ENCODE data around the gene EYA2. TPM values are rescaled to one million over a fixed set of nuclear protein-coding genes. Genes with fewer than 3 reads are reported as not detected.

Gene EYA2
- total RNA-seq, 4 donors from 2014 or later = 2.0 to 11.0 (median 5.6) TPM

DNA sequence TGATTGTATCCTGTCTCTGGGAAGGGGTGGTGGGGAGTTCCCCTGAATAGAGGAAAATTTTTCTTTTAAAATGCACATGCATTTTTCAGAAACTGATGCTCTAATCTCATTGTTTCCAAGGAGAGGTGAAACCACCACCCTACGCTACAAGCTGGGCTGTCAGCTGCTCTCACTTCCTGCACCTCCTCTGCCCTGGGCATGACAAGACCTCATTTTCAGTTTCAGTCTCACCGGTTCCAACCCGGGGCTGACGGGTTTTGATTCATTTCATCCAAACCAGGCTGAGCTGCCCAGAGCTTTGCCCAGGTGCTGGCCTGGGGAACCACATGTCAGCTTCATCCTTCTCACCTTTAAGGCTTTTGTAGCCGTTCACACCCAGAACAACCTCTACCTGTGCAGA lies 99.7 kb downstream of the EYA2 start:
- H3K27me3 ChIP-seq = no peaks in the 10 kb centered on the region
- H3K9me3 ChIP-seq = no peaks in the 10 kb centered on the region
- no peak overlapping the region for H3K4me3 ChIP-seq
- no peaks in the 10 kb centered on the region for H3K4me1 ChIP-seq
- no peak for DNase-seq
- TF ChIP-seq, protein P1, sequence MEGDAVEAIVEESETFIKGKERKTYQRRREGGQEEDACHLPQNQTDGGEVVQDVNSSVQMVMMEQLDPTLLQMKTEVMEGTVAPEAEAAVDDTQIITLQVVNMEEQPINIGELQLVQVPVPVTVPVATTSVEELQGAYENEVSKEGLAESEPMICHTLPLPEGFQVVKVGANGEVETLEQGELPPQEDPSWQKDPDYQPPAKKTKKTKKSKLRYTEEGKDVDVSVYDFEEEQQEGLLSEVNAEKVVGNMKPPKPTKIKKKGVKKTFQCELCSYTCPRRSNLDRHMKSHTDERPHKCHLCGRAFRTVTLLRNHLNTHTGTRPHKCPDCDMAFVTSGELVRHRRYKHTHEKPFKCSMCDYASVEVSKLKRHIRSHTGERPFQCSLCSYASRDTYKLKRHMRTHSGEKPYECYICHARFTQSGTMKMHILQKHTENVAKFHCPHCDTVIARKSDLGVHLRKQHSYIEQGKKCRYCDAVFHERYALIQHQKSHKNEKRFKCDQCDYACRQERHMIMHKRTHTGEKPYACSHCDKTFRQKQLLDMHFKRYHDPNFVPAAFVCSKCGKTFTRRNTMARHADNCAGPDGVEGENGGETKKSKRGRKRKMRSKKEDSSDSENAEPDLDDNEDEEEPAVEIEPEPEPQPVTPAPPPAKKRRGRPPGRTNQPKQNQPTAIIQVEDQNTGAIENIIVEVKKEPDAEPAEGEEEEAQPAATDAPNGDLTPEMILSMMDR (IDR thresholded peaks at IDR 0.05) = no peak
- no peak for TF ChIP-seq POLR2A (IDR thresholded peaks at IDR 0.05)
- H3K36me3 ChIP-seq = no peaks in the 10 kb centered on the region
- no peak overlapping the region for H3K27ac ChIP-seq
- intact Hi-C loops (cut with DNase I; ENCODE audit: low total_unique reads) = no loop called here

DNA sequence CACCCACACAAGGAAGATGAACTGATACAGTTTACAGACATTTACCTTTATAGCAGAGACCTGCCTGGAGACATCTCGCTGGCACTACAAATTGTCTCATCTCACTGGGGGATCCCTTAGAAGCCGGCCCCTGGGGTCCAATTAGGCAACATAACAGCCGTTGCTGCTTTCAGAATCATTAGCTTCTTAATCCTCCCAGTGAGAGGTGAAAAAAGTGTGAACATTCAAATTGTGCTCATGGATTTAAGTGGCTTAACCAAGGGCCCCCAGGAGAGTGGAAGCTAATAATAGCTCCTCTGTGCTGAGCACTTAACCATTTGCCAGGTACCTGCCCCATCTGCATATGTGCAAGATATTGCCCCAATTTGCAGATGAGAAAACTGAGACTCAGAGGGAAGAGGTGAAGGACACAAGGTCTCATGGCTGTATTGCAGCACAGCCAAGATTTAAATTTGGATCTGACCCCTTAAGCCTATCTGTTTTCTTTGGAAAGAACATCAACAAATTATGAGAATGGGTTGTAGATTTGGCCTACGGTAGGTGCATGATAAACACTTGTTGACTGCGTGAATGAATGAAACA lies 101.0 kb downstream of the EYA2 start:
- H3K27me3 ChIP-seq = no peaks in the 10 kb centered on the region
- no peaks in the 10 kb centered on the region for H3K4me1 ChIP-seq
- intact Hi-C loops (cut with DNase I; ENCODE audit: low total_unique reads) = no loop called here
- no peak overlapping the region for H3K27ac ChIP-seq
- H3K36me3 ChIP-seq = no peaks in the 10 kb centered on the region
- H3K4me3 ChIP-seq = no peak overlapping the region
- TF ChIP-seq, protein P1 (IDR thresholded peaks at IDR 0.05) = no peak
- no peak for TF ChIP-seq POLR2A (IDR thresholded peaks at IDR 0.05)
- no peaks in the 10 kb centered on the region for H3K9me3 ChIP-seq
- no peak for DNase-seq

DNA sequence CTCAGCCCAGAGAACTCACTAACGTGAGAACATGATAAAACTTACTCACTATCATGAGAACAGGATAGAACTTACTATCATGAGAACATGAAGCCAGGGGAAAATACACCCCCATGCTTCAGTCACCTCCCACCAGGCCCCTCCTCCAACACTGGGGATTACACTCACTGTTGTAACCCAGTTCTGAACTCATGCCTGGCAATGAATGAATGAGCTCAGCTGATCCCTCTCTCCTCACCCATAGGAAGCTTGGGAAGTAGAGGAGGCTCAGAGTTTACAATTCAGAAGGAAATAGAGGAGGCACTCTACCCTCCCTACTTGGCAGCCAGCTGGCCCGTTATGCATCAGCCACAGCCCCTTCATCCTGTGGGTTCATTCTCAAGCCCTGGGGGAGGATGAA lies 102.5 kb downstream of the EYA2 start:
- DNase-seq = no peak
- no peaks in the 10 kb centered on the region for H3K9me3 ChIP-seq
- H3K27me3 ChIP-seq = no peaks in the 10 kb centered on the region
- no peaks in the 10 kb centered on the region for H3K4me1 ChIP-seq
- H3K27ac ChIP-seq = no peak overlapping the region
- H3K36me3 ChIP-seq = no peaks in the 10 kb centered on the region
- intact Hi-C loops (cut with DNase I; ENCODE audit: low total_unique reads) = no loop called here
- no peak overlapping the region for H3K4me3 ChIP-seq
- TF ChIP-seq, protein P1 (IDR thresholded peaks at IDR 0.05) = no peak
- no peak for TF ChIP-seq POLR2A (IDR thresholded peaks at IDR 0.05)

DNA sequence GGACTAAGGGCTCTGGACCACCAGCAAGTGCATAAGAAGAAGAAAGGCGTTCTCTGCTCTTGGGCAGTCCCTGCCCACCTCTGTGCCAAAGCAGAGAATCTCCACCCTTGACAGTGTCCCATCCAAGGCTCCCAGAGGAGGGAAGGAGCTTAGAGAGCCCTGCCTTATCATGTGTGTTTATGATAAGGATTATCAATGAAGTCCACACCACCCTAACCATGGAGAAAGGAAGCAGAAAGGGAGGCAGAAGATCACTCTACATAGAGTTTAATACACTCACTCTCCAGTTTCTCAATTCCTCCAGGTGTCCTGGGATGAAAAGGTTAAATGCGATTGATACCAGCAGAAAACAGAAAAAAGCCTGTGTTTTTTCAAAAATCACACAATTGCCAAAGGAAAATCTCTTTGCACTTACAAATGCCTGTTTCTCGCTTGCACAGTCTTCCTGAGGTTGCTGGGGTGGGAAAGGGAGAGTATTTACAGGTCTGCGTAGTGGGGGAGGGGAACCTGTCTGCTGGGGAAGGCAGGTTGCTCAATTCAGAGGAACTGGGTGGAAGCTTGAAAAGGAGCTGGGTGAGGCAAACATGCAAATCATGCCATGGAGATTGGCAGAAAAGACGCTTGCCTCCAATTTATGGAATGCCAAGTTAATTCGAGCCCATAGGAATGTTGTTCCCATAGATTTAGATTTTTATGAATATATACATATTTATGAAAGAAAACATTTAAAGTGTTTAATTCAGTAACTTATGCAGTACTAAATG lies 104.0 kb downstream of the EYA2 start:
- H3K27me3 ChIP-seq = no peaks in the 10 kb centered on the region
- H3K4me1 ChIP-seq = no peaks in the 10 kb centered on the region
- intact Hi-C loops (cut with DNase I; ENCODE audit: low total_unique reads) = no loop called here
- no peak for TF ChIP-seq POLR2A (IDR thresholded peaks at IDR 0.05)
- TF ChIP-seq, protein P1 (IDR thresholded peaks at IDR 0.05) = no peak
- H3K4me3 ChIP-seq = no peak overlapping the region
- no peaks in the 10 kb centered on the region for H3K36me3 ChIP-seq
- no peak overlapping the region for H3K27ac ChIP-seq
- no peaks in the 10 kb centered on the region for H3K9me3 ChIP-seq
- DNase-seq = no peak

DNA sequence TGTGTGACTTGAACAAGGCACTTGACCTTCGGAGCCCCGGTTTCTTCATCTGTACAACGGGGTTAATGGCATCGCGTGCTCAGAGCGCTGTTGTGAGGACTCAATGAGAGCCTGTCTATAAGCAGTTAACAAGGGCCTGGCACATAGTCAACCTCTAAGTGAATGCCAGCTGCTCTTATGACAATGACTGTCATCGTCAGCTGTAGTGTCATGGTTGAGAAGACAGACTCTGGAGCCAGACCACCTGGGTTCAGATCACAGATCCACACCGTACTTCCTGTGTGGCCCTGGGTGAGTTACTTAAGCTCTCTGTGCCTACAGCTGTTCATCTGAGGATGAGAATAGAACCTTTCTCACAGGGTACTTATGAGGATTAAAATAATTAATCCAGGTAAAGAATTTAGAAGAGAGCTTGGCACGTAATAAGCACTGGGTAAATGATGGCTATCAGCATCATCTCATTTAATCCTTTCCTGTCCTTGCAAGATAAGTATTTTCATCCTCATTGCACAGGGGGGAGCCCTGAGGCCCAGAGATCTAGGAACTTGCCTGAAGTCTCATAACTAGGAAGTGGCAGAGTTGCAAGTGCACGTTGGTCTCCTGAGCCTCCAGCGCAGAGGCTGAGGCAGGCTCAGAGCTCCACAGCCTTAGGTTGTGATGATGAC lies 105.3 kb downstream of the EYA2 start:
- no peak overlapping the region for H3K27ac ChIP-seq
- H3K4me3 ChIP-seq = no peak overlapping the region
- no peak for TF ChIP-seq POLR2A (IDR thresholded peaks at IDR 0.05)
- TF ChIP-seq, protein P1 (IDR thresholded peaks at IDR 0.05) = no peak
- intact Hi-C loops (cut with DNase I; ENCODE audit: low total_unique reads) = no loop called here
- H3K4me1 ChIP-seq = no peaks in the 10 kb centered on the region
- no peak for DNase-seq
- H3K36me3 ChIP-seq = no peaks in the 10 kb centered on the region
- H3K9me3 ChIP-seq = no peaks in the 10 kb centered on the region
- H3K27me3 ChIP-seq = no peaks in the 10 kb centered on the region
